ENCODE data around the gene RGS9. TPM values are rescaled to one million over a fixed set of nuclear protein-coding genes. Genes with fewer than 3 reads are reported as not detected.
A peak's percentile ranks its signal among the peaks of the same experiment; 100 is the strongest.

The RGS9 gene
- total and polyA plus RNA-seq, 2 of the 13 experiments (the other 11 are each of a cell fraction or from before 2014, with no cell fraction given): 0.44 to 0.74 TPM

- TF ChIP-seq ZBTB26 (CRISPR knock-in tag; IDR thresholded peaks at IDR 0.05; ENCODE audit: borderline replicate concordance): 0 out of 2 replicates have a peak, but pooled peaks have one; percentile 70
- no peak for TF ChIP-seq ZNF790 (CRISPR knock-in tag; IDR thresholded peaks at IDR 0.05; ENCODE audit: borderline replicate concordance)
- TF ChIP-seq ARNTL (CRISPR knock-in tag; IDR thresholded peaks at IDR 0.05): 0 out of 2 replicates have a peak, but pooled peaks have one; percentile 16
- no peak for TF ChIP-seq NFE2 (CRISPR knock-in tag; IDR thresholded peaks at IDR 0.05)
- no peak for TF ChIP-seq ZBTB14 (CRISPR knock-in tag; IDR thresholded peaks at IDR 0.05)
- TF ChIP-seq MIXL1 (CRISPR knock-in tag; IDR thresholded peaks at IDR 0.05): 0 out of 2 replicates have a peak, but pooled peaks have one; percentile 48
- no peak for TF ChIP-seq ZNF18 (CRISPR knock-in tag; IDR thresholded peaks at IDR 0.05; ENCODE audit: insufficient replicate concordance)
- no peak for TF ChIP-seq TIGD3 (CRISPR knock-in tag; IDR thresholded peaks at IDR 0.05; ENCODE audit: borderline replicate concordance)
- TF ChIP-seq ZNF224 (CRISPR knock-in tag; IDR thresholded peaks at IDR 0.05): no peak
- TF ChIP-seq ZBTB44 (CRISPR knock-in tag; IDR thresholded peaks at IDR 0.05): no peak
- peak; percentile 58; the same call in 1 of the 2 replicates for TF ChIP-seq THRA (CRISPR knock-in tag; IDR thresholded peaks at IDR 0.05; ENCODE audit: borderline replicate concordance)
- no peak for TF ChIP-seq ZNF17 (CRISPR knock-in tag; IDR thresholded peaks at IDR 0.05)
- TF ChIP-seq ARID2 (CRISPR knock-in tag; IDR thresholded peaks at IDR 0.05; ENCODE audit: borderline replicate concordance): peak; percentile 63; the same call in 1 of the 2 replicates
- TF ChIP-seq ZNF678 (CRISPR knock-in tag; IDR thresholded peaks at IDR 0.05): no peak
- peak; percentile 33; the same call in 1 of the 2 replicates for TF ChIP-seq AHR (CRISPR knock-in tag; IDR thresholded peaks at IDR 0.05)
- peak; percentile 88 for TF ChIP-seq RBM39 (IDR thresholded peaks at IDR 0.05; ENCODE audit: low read depth, low read length, poor library complexity, severe bottlenecking)
- no peak for TF ChIP-seq ZNF530 (CRISPR knock-in tag; IDR thresholded peaks at IDR 0.05; ENCODE audit: low read depth)
- no peak for TF ChIP-seq MEF2D (CRISPR knock-in tag; IDR thresholded peaks at IDR 0.05)
- TF ChIP-seq ZFX (CRISPR knock-in tag; IDR thresholded peaks at IDR 0.05; ENCODE audit: low read depth): peak; percentile 37; the same call in 1 of the 2 replicates
These were observed at the start of gene RGS9 (continued) for GRCh38 chr17:65137021-65137939.

Measured in HepG2 (cell line).